Sigmoid colon (tissue), 3 donors: Measurements from ENCODE around the gene ITPR1.

Experiments
- POLR2A ChIP-seq, 2 donors: fragments of 450-650 bp; IDR thresholded peaks; one replicate each; pipeline ENCODE4 v1.6.1; 2016; ENCODE audit warnings: antibody characterized with exemption in 2 of 2, mild to moderate bottlenecking in 2 of 2, moderate library complexity in 2 of 2
- TF ChIP-seq, protein P1 (sequence below), 4 experiments: fragments of 450-650 bp in 3 of 4; fragments of 200-600 bp in 1 of 4; IDR thresholded peaks; one replicate each; pipeline ENCODE4 v1.5.1; 2016 to 2019; ENCODE audit warnings: antibody characterized with exemption in 4 of 4, mild to moderate bottlenecking in 3 of 4, moderate library complexity in 2 of 4

DNA sequence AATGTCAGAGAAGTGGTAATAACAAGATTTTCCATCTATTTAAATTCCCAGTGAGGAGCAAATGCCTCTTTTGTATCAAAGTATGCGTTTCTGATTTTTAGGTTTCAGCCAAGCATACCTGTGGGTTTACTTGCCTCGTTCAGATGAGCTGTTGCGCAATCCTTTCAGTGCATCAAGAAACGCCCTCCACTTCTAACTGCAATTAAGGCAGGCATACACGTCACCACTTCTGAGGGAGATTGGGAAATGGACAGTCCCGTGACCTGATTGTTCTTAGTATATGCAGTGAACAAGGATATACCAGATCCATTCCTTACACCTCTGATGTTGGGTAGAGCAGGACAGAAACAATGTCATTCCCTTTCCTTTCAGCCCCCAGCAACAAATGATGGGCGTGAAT, 219.0 kb downstream of the ITPR1 start:
- no peak for TF ChIP-seq POLR2A (IDR thresholded peaks at IDR 0.05)
- TF ChIP-seq, protein P1, sequence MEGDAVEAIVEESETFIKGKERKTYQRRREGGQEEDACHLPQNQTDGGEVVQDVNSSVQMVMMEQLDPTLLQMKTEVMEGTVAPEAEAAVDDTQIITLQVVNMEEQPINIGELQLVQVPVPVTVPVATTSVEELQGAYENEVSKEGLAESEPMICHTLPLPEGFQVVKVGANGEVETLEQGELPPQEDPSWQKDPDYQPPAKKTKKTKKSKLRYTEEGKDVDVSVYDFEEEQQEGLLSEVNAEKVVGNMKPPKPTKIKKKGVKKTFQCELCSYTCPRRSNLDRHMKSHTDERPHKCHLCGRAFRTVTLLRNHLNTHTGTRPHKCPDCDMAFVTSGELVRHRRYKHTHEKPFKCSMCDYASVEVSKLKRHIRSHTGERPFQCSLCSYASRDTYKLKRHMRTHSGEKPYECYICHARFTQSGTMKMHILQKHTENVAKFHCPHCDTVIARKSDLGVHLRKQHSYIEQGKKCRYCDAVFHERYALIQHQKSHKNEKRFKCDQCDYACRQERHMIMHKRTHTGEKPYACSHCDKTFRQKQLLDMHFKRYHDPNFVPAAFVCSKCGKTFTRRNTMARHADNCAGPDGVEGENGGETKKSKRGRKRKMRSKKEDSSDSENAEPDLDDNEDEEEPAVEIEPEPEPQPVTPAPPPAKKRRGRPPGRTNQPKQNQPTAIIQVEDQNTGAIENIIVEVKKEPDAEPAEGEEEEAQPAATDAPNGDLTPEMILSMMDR (IDR thresholded peaks at IDR 0.05): no peak
